ENCODE measurements around the gene ZSCAN2.
A peak's percentile ranks its signal among the peaks of the same experiment; 100 is the strongest.
"Not testable (repeated sequence)": the region's sequence is repeated elsewhere in the genome, so short reads cannot be mapped to it uniquely, and the experiment has no call there.

ZSCAN2 gene

DNA sequence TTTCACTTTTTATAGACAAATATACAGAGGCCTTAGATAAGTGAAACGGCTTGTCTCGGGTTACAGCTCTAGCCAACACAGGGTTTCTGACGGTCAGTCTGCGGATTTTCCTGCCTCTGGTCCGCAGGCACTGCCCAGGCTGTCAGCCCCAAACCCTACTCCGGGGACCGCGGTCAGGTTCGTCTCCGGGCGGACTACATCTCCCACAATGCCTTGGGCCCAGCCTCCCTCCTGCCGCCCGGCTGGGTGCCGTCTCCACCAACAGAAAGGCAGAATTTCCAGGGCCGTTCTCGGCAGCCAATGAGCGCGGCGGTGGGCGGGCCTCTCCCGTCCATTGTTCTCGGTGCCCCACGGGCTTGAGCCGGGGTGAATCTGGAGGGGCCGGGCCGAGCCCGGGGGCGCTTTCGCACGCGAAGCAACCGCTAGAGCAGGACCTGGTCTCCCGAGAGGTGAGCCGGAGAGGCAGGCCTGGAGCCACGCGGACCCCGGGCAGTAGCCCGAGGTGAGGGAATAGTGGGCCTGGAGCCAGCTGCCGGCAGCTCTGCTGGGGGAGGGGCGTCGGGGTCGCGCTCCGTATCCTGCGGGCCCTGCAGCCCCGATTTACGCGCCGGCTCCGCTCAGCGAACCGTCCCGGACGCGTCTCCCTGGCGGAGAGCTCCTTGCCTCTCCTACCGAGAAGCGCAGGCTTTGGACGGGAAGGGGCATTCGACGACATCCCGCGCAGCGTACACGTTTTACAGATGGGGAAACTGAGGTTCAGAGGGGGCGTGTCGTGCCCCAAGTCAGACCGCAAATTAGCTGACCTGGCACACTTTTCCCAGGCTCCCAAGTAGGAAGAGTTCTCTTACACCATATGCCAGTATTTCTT lies at the start of gene ZSCAN2:
Gene ZSCAN2 (plus strand): TSS at position 323 of the 868 bp plus-strand sequence. CDS start 2,919 bp downstream, outside the sequence.
- peaks cover 69% of the 10 kb centered on the region for H3K4me1 Mint-ChIP-seq (ENCODE audit: low read depth)
- H3K27me3 Mint-ChIP-seq, result no peaks in the 10 kb centered on the region
- peak; percentile 95 for DNase-seq
- no peaks in the 10 kb centered on the region for H3K9me3 Mint-ChIP-seq
- H3K36me3 Mint-ChIP-seq (ENCODE audit: low read depth), result peaks cover 21% of the 10 kb centered on the region
- H3K27ac Mint-ChIP-seq, result peak within 1 kb of the TSS; percentile 86
- H3K4me3 Mint-ChIP-seq, result peak within 1 kb of the TSS; percentile 93

DNA sequence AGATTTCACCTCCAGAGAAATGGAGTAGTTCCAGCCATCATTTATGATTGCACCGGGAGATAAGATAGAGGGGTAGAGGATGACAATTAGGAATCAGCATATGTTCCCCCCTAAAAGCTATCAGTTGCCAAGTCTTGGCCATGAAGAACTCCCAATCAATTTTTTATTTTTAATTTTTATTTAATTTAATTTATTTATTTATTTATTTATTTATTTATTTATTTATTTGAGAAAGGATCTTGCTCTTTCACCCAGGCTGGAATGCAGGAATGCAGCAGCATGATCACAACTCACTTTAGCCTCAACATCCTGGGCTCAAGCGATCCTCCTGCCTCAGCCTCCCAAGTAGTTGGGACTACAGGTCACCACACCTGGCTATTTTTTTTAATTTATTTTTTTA lies 49.2 kb upstream of the ZSCAN2 start:
- H3K4me1 Mint-ChIP-seq (ENCODE audit: low read depth), result peaks cover 16% of the 10 kb centered on the region
- not testable (repeated sequence) for H3K27ac Mint-ChIP-seq; H3K36me3 Mint-ChIP-seq (ENCODE audit: low read depth); H3K4me3 Mint-ChIP-seq; H3K9me3 Mint-ChIP-seq; H3K27me3 Mint-ChIP-seq; DNase-seq

DNA sequence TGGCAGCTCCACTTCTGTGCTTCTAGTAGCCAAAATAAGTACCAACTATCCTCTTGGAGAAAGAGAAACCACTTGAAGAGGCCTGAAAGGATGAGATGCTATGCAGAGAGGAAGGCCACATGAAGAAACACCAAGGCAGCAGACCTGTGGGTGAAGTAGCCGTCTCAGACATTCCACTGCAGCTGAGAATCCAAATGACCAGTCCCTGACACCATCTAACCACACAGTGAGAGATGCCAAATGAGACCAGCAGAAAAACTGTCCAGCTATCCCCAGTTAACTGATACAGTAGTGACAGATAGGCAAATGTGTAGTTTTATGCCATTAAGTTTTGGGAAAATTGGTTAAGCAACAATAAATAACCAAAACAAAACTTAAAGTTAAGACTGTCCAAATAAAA lies 47.9 kb upstream of the ZSCAN2 start:
- Mint-ChIP-seq H3K4me1 (ENCODE audit: low read depth) (peaks cover 8% of the 10 kb centered on the region), H3K9me3 (no peaks in the 10 kb centered on the region), H3K27ac (no peak overlapping the region), H3K36me3 (ENCODE audit: low read depth) (peaks cover 10% of the 10 kb centered on the region), H3K4me3 (no peak overlapping the region), H3K27me3 (no peaks in the 10 kb centered on the region)
- no peak for DNase-seq

DNA sequence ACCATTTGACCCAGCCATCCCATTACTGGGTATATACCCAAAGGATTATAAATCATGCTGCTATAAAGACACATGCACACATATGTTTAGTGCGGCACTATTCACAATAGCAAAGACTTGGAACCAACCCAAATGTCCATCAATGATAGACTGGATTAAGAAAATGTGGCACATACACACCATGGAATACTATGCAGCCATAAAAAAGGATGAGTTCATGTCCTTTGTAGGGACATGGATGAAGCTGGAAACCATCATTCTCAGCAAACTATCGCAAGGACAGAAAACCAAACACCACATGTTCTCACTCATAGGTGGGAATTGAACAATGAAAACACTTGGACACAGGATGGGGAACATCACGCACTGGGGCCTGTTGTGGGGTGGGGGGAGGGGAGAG lies 44.1 kb upstream of the ZSCAN2 start:
- not testable (repeated sequence) for H3K4me1 Mint-ChIP-seq (ENCODE audit: low read depth); DNase-seq; H3K27ac Mint-ChIP-seq

DNA sequence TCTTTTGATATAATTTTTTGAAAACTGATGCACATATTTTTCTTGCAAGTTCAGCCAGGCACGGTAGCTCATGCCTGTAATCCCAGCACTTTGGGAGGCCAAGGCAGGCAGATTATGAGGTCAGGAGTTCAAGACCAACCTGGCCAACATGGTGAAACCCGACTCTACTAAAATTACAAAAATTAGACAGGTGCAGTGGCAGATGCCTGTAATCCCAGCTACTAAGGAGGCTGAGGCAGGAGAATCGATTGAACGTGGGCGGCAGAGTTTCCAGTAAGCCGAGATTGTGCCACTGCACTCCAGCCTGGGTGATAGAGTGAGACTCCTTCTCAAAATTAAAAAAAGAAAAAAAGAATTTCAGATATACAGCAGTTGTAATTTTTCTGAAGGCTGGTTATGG lies 32.8 kb upstream of the ZSCAN2 start:
- not testable (repeated sequence) for H3K4me3 Mint-ChIP-seq; H3K9me3 Mint-ChIP-seq; H3K27ac Mint-ChIP-seq; DNase-seq; H3K27me3 Mint-ChIP-seq; H3K36me3 Mint-ChIP-seq (ENCODE audit: low read depth)
- H3K4me1 Mint-ChIP-seq (ENCODE audit: low read depth), result peaks cover 17% of the 10 kb centered on the region

More for the DNA sequence above, 44.1 kb upstream of the ZSCAN2 start:
- not testable (repeated sequence) for H3K27me3 Mint-ChIP-seq; H3K9me3 Mint-ChIP-seq; H3K36me3 Mint-ChIP-seq (ENCODE audit: low read depth); H3K4me3 Mint-ChIP-seq

DNA sequence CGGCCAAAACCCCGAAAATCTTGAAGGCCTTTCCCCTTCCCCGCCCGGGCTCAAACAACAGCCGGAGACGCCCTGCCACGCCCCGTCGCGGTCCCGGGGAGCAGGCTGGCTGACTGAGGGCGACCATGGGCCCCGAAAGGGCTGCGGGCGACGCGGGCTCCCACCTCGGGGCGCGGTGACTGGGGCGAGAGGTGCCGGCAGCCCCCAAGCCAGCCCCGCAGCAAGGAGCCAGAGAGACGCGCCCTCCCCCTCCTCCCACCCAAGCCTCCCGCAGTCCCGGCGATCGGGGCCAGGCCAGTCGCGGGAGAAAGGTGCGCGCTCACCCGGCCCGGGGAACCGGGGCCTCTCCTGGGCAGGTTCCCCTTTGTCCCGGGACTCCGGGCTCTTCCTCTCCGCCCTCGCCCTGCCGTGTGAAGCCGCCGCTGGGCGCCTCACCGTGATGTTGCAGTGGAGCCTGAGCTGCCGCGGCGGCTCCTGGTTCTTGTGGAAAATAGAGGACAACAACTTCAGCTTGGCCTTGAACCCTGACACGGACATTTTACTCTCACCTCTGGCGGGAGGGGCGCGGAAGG lies 30.6 kb upstream of the ZSCAN2 start:
- Mint-ChIP-seq H3K9me3 (no peaks in the 10 kb centered on the region), H3K4me3 (peak overlapping the region; percentile 83), H3K27me3 (no peaks in the 10 kb centered on the region), H3K36me3 (ENCODE audit: low read depth) (no peaks in the 10 kb centered on the region), H3K27ac (peak overlapping the region; percentile 72), H3K4me1 (ENCODE audit: low read depth) (peaks cover 17% of the 10 kb centered on the region)
- DNase-seq, result peak; percentile 69

DNA sequence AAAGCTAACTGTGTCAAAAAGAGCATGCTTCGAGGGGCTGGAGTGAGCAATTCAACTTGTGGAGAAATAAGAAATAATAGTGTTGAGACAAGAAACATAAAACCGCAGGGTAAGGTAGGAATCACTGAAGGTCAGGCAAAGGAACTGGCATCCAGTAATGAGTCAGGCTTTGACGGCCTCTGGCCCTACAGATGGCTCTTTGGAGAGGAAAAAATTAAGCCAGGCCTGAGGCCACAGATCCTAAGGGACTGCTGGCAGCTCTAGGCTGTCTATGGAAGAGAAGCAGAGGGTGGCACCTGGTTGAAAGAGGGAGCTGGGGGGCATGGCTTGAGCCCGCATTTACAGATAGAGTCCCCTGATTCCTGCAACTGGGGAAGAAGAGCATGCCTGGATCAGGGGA lies 28.6 kb upstream of the ZSCAN2 start:
- Mint-ChIP-seq H3K9me3 (no peaks in the 10 kb centered on the region), H3K4me1 (ENCODE audit: low read depth) (peaks cover 15% of the 10 kb centered on the region), H3K36me3 (ENCODE audit: low read depth) (no peaks in the 10 kb centered on the region), H3K4me3 (no peak overlapping the region), H3K27ac (no peak overlapping the region), H3K27me3 (no peaks in the 10 kb centered on the region)
- DNase-seq, result no peak

DNA sequence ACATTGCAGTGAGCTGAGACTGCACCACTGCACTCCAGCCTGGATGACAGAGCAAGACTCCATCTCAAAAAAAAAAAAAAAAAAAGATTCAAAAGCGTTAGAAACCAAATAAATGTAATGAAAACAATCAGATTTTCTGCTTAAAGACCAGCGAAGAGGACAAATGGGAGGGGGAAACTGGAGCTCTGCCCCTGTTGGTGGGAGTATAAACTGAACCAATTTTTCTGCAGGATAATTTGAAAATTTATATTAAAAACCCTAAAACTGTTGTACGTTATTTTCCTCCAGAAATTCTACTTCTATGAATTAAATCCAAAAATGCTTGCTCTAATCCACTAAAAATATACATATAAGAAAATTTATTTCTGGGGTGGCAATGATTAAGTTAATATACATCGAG lies 25.3 kb upstream of the ZSCAN2 start:
- Mint-ChIP-seq H3K4me1 (ENCODE audit: low read depth) (peaks cover 6% of the 10 kb centered on the region), H3K9me3 (no peaks in the 10 kb centered on the region), H3K36me3 (ENCODE audit: low read depth) (no peaks in the 10 kb centered on the region), H3K27me3 (no peaks in the 10 kb centered on the region), H3K27ac (no peak overlapping the region), H3K4me3 (no peak overlapping the region)
- DNase-seq, result no peak

DNA sequence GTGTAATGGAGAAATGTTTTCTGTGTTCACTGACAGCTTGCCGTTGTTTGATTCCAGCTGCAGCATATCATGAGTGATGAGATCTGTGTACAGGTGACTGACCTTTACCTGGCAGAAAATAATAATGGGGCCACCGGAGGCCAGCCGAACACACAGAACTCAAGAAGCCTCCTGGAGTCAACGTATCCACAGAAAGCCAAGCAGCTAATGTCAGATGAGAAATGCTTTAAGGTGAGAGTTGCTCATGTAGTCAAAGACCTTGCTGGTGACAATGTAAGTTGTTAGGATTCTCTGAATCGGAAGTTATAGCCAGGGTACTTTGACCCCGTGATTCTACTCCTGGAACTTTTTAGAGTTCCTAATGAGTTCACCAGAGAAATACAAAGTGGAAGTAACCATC lies 22.9 kb upstream of the ZSCAN2 start:
- H3K27me3 Mint-ChIP-seq; H3K4me1 Mint-ChIP-seq (ENCODE audit: low read depth); DNase-seq; H3K36me3 Mint-ChIP-seq (ENCODE audit: low read depth); H3K27ac Mint-ChIP-seq; H3K9me3 Mint-ChIP-seq; H3K4me3 Mint-ChIP-seq: not testable (repeated sequence)

DNA sequence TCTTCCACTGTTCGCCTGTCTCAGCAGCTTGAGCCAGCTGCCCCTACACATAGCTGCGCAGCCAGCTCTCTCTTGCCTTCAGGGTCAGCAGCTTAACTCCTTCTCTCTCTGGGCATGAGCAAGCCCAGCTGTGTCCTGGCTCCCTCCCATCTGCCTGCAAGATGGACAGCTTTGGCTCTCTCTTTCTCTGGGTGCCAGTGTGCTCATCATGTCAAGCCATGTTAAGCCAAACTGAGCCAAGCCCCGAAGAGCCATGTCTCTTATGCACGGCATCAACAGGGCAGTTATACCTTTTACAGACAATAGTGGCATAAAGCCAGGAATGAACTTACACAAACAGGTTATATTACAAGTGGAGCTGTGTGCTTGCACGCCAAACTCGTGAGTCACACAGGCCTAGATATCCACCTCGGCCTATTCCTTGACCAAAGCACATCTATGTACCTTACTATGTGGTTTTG lies 21.5 kb upstream of the ZSCAN2 start:
- not testable (repeated sequence) for H3K27me3 Mint-ChIP-seq, DNase-seq

DNA sequence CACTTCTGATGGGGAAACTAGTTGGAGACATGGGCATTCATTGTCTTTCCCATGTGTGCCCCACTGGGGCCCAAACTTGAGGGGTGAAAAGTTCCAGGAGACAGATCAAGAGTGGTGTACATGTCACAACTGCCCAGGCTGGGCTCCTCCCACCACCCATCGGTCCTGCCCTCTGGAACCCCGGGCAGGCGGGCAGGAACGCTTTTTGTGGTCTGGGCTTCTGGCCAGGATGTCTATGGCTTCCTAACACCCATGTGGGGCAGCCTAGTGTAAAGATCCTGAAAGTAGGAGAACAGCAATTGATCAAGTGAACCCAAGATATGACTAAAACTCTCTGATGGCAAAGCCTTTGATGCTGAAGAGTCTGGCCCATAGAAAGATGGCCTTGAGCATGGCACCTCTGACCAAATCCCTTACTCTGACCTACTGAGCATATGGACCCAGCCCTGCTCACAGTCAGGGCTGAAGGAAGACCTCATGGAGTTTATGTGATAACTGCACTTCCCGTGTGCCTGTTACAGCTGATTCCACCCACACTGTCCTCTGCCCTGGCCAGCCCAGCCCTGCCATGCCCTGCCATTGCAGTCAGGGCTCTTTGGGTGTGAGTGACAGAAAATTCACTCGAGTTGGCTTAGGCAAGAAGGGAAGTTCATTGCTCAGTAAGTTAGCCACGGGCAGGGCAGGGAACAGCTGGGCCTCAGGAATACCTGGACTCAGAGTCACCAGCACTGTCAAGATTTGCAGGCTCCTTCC lies 19.0 kb upstream of the ZSCAN2 start:
- H3K27me3 Mint-ChIP-seq; H3K4me1 Mint-ChIP-seq (ENCODE audit: low read depth); DNase-seq; H3K27ac Mint-ChIP-seq; H3K4me3 Mint-ChIP-seq; H3K9me3 Mint-ChIP-seq; H3K36me3 Mint-ChIP-seq (ENCODE audit: low read depth): not testable (repeated sequence)

More for the DNA sequence above, 21.5 kb upstream of the ZSCAN2 start:
- H3K4me1 Mint-ChIP-seq (ENCODE audit: low read depth); H3K36me3 Mint-ChIP-seq (ENCODE audit: low read depth); H3K9me3 Mint-ChIP-seq; H3K27ac Mint-ChIP-seq; H3K4me3 Mint-ChIP-seq: not testable (repeated sequence)

DNA sequence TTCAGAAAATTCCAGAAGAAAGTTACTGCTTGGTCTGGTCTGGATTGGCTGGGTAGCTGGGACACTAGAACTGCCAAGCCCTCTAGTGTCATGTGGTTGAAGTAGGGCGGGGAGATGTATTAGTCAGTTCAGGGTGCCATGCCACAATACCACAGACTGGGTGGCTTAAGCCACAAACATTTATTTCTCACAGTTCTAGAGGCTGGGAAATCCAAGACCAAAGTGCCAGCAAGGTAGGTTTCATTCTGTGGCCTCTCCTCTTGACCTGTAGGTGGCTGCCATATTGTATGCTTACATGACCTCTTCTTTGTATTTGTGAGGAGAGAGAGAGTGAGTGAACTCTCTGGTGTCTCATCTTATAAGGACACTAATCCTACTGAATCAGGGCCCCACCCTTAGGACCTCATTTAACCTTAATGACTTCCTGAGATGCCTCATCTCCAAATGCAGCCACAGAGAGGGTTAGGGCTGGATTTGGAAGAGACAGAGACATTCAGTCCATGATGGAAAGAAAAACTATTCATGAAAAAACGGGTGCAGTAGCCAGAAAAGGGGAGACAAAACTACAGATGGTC lies 18.1 kb upstream of the ZSCAN2 start:
- Mint-ChIP-seq H3K4me3 (no peak overlapping the region), H3K27me3 (peaks cover 14% of the 10 kb centered on the region), H3K4me1 (ENCODE audit: low read depth) (peaks cover 6% of the 10 kb centered on the region), H3K27ac (no peak overlapping the region), H3K36me3 (ENCODE audit: low read depth) (no peaks in the 10 kb centered on the region), H3K9me3 (peaks cover 2% of the 10 kb centered on the region)
- no peak for DNase-seq

DNA sequence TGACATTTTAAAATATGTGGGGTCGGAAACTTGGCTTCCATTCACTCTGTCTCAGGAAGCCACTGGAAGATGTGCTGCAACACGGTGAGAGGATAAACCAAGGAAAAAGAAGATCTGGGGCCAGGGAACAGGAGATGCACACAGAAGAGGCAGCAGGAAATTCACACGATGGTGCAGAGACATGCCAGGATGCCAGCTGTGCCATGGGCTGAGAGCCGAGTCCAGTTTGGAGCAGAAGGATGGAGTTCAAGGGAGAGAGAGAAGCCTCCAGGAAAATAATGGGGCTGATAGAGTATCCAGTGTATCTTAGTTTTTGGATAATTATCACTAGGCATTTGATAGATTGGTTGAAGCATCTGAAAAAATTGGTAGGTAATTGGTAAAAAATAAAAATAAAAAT lies 16.9 kb upstream of the ZSCAN2 start:
- not testable (repeated sequence) for DNase-seq; H3K4me3 Mint-ChIP-seq; H3K27ac Mint-ChIP-seq; H3K4me1 Mint-ChIP-seq (ENCODE audit: low read depth); H3K36me3 Mint-ChIP-seq (ENCODE audit: low read depth); H3K9me3 Mint-ChIP-seq
- peaks cover 14% of the 10 kb centered on the region for H3K27me3 Mint-ChIP-seq

DNA sequence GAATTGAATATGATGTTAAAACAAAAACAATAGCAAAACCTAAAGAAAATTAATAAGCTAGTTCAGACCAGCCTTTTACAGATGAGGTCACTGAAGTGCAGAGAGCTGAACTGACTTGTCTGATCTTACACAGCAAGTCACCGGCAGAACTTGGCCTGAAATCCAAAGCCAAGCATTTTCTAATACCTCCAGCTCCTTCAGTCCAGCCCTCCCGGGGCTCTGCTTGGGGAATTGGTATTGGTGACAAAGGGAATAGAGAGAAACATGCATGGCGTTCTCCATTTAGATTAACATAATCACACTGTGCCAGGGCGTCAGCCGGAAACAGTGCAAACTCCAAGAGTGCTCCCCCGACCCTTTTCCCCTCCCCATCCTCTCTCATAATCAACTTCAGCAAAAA lies 14.1 kb upstream of the ZSCAN2 start:
- Mint-ChIP-seq H3K27me3 (peaks cover 14% of the 10 kb centered on the region), H3K27ac (no peak overlapping the region), H3K4me3 (no peak overlapping the region), H3K9me3 (peaks cover 2% of the 10 kb centered on the region), H3K36me3 (ENCODE audit: low read depth) (no peaks in the 10 kb centered on the region), H3K4me1 (ENCODE audit: low read depth) (peaks cover 8% of the 10 kb centered on the region)
- DNase-seq, result no peak
